Peyer's patch (tissue), 4 donors: Measurements from ENCODE around the gene INTS1.

Experiments
- POLR2A ChIP-seq, 2 donors: fragments of 450-650 bp; IDR thresholded peaks; one replicate each; pipeline ENCODE4 v1.5.1; 2017; ENCODE audit warnings: antibody characterized with exemption in 2 of 2, mild to moderate bottlenecking in 2 of 2, moderate library complexity in 2 of 2
- TF ChIP-seq, protein P1 (sequence below), 6 experiments: fragments of 450-650 bp in 4 of 6; fragments of 200-600 bp in 2 of 6; sonication (generic) in 1 of 6; IDR thresholded peaks; one replicate each; pipeline ENCODE4 v1.5.1; 2017 to 2019; ENCODE audit warnings: antibody characterized with exemption in 6 of 6, mild to moderate bottlenecking in 3 of 6, moderate library complexity in 1 of 6

DNA sequence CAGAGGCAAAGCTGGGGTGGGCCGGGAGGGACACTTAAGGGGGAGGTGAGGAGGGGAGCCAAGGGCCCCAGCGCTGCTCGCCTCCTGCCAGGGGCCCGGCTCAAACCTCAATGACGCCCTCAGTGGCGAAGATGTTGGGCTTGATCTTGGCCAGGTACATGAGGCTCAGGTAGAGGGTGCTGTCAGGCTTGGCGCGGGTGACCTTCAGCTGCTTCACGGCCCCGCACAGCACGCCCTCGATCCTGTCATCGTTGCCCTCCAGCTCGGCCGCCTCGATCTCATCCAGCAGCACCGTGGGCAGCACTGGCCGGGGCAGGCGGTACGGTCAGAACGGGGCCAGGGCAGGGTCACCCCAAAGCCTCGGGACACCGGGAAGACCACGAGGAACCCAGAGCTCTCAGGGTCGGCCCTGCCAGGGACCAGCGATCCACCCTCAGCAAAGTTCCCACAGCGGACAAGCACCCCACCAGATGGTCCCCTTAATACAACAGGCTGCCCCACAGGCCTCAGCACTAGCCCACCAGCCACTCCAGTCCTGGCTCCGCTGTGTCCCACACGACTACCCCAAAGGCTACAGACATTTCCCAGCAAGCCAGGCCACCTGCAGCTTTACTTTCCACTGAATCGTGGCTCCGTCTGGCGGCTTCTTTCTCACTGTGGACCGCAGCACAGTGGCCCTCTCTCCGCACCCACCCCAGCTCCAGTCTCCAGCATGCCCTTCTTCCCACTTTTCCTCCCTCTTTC lies 4.0 kb downstream of the INTS1 start:
- TF ChIP-seq, protein P1, sequence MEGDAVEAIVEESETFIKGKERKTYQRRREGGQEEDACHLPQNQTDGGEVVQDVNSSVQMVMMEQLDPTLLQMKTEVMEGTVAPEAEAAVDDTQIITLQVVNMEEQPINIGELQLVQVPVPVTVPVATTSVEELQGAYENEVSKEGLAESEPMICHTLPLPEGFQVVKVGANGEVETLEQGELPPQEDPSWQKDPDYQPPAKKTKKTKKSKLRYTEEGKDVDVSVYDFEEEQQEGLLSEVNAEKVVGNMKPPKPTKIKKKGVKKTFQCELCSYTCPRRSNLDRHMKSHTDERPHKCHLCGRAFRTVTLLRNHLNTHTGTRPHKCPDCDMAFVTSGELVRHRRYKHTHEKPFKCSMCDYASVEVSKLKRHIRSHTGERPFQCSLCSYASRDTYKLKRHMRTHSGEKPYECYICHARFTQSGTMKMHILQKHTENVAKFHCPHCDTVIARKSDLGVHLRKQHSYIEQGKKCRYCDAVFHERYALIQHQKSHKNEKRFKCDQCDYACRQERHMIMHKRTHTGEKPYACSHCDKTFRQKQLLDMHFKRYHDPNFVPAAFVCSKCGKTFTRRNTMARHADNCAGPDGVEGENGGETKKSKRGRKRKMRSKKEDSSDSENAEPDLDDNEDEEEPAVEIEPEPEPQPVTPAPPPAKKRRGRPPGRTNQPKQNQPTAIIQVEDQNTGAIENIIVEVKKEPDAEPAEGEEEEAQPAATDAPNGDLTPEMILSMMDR (IDR thresholded peaks at IDR 0.05) = no peak
- no peak for TF ChIP-seq POLR2A (IDR thresholded peaks at IDR 0.05)
